Neural progenitor cell (in vitro differentiated cells): Measurements from ENCODE around the gene ACOXL. TPM values are rescaled to one million over a fixed set of nuclear protein-coding genes. Genes with fewer than 3 reads are reported as not detected.
"Not testable (repeated sequence)": the region's sequence is repeated elsewhere in the genome, so short reads cannot be mapped to it uniquely, and the experiment has no call there.

ENCODE experiments used
- DNase-seq: peaks from one replicate; pipeline ENCODE4 v3.0.0-alpha.2; 2016; ENCODE audit warnings: low spot score
- H2AFZ ChIP-seq: fragments of 200-600 bp; sonication (generic); replicated peaks from 2 replicates; pipeline ENCODE4 v1.6.1; 2016; ENCODE audit warnings: antibody characterized with exemption
- H3F3A ChIP-seq: fragments of 200-600 bp; sonication (generic); 2 replicates; pipeline ENCODE4 v1.6.1; 2016; ENCODE audit warnings: antibody characterized with exemption, low read depth
- H3K27ac ChIP-seq: fragments of 200-600 bp; sonication (generic); 2 replicates; pipeline ENCODE4 v1.5.1; 2016; ENCODE audit warnings: mild to moderate bottlenecking
- H3K27me3 ChIP-seq: fragments of 200-600 bp; sonication (generic); 2 replicates; pipeline ENCODE4 v1.6.1; 2016; ENCODE audit warnings: mild to moderate bottlenecking, moderate library complexity
- H3K36me3 ChIP-seq: fragments of 200-600 bp; sonication (generic); 2 replicates; pipeline ENCODE4 v1.5.1; 2016
- H3K4me1 ChIP-seq: fragments of 200-600 bp; sonication (generic); 2 replicates; pipeline ENCODE4 v1.6.1; 2016; ENCODE audit warnings: mixed run types
- H3K4me2 ChIP-seq: fragments of 200-600 bp; sonication (generic); 2 replicates; pipeline ENCODE4 v1.6.1; 2016
- H3K4me3 ChIP-seq: fragments of 200-600 bp; sonication (generic); 2 replicates; pipeline ENCODE4 v1.5.1; 2016
- H3K79me2 ChIP-seq: fragments of 200-600 bp; sonication (generic); 2 replicates; pipeline ENCODE4 v1.6.1; 2016; ENCODE audit warnings: low read depth
- H3K9ac ChIP-seq: fragments of 200-600 bp; sonication (generic); 2 replicates; pipeline ENCODE4 v1.6.1; 2016
- H3K9me3 ChIP-seq: fragments of 200-600 bp; sonication (generic); 2 replicates; pipeline ENCODE4 v1.5.1; 2016; ENCODE audit warnings: low read depth
- H4K20me1 ChIP-seq: fragments of 200-600 bp; sonication (generic); 2 replicates; pipeline ENCODE4 v1.6.1; 2016; ENCODE audit warnings: low read depth
- H3K27ac Mint-ChIP-seq: 3 replicates; pipeline ENCODE4 v1.8.0; 2021; ENCODE audit warnings: mixed read lengths
- H3K27me3 Mint-ChIP-seq: 2 replicates; pipeline ENCODE4 v1.8.0; 2022; ENCODE audit warnings: low read depth, mild to moderate bottlenecking, inconsistent platforms, moderate library complexity, mixed read lengths; ENCODE audit not compliant: insufficient read depth
- H3K36me3 Mint-ChIP-seq: 3 replicates; pipeline ENCODE4 v1.8.0; 2021; ENCODE audit warnings: mixed read lengths
- H3K4me1 Mint-ChIP-seq: 3 replicates; pipeline ENCODE4 v1.8.0; 2021; ENCODE audit warnings: mixed read lengths
- H3K4me3 Mint-ChIP-seq: 3 replicates; pipeline ENCODE4 v1.8.0; 2021; ENCODE audit warnings: mild to moderate bottlenecking, moderate library complexity, mixed read lengths
- H3K9me3 Mint-ChIP-seq: 3 replicates; pipeline ENCODE4 v1.8.0; 2020; ENCODE audit warnings: mixed read lengths
- CTCF ChIP-seq: fragments of 200-600 bp; sonication (generic); IDR thresholded peaks from 2 replicates; pipeline ENCODE4 v1.5.1; 2017; ENCODE audit warnings: antibody characterized with exemption, mild to moderate bottlenecking
- EZH2 ChIP-seq: fragments of 200-600 bp; sonication (generic); IDR thresholded peaks from 2 replicates; pipeline ENCODE4 v1.6.1; 2017; ENCODE audit warnings: antibody characterized with exemption, mild to moderate bottlenecking, moderate library complexity
- EZH2phosphoT487 ChIP-seq: fragments of 200-600 bp; sonication (generic); IDR thresholded peaks from 2 replicates; pipeline ENCODE4 v1.6.1; 2017; ENCODE audit warnings: antibody characterized with exemption
- total RNA-seq: library from RNA; depleted of rRNA; stranded (reverse); fragments of >200 nt; gene quantifications from 2 replicates; pipeline ENCODE4 v1.2.3, GENCODE V29; 2015; ENCODE audit warnings: low replicate concordance

The ACOXL gene
- total RNA-seq, 1 donor from 2014 or later: 2.9 TPM

- no peaks in the 10 kb centered on the region for H3F3A ChIP-seq
- no peak for TF ChIP-seq CTCF
- TF ChIP-seq EZH2phosphoT487: no peak
- TF ChIP-seq EZH2: no peak
- no peak for DNase-seq
- no peaks in the 10 kb centered on the region for H3K79me2 ChIP-seq
- peaks cover 13% of the 10 kb centered on the region for H3K4me1 ChIP-seq
- no peak overlapping the region for H3K27ac ChIP-seq
- H2AFZ ChIP-seq: no peak overlapping the region
- no peaks in the 10 kb centered on the region for H3K27me3 ChIP-seq
- peaks cover 3% of the 10 kb centered on the region for H3K27me3 Mint-ChIP-seq
- no peaks in the 10 kb centered on the region for H3K36me3 Mint-ChIP-seq
- H3K27ac Mint-ChIP-seq: no peak overlapping the region
- H3K9me3 ChIP-seq: no peaks in the 10 kb centered on the region
- no peak overlapping the region for H3K4me2 ChIP-seq
- H3K4me3 Mint-ChIP-seq: no peak overlapping the region
- no peaks in the 10 kb centered on the region for H3K36me3 ChIP-seq
- no peaks in the 10 kb centered on the region for H4K20me1 ChIP-seq
- H3K9me3 Mint-ChIP-seq: peaks cover 2% of the 10 kb centered on the region
- H3K4me3 ChIP-seq: no peak overlapping the region
- H3K9ac ChIP-seq: no peak overlapping the region
- peaks cover 9% of the 10 kb centered on the region for H3K4me1 Mint-ChIP-seq
These were observed 228.6 kb downstream of the ACOXL start for GRCh38 chr2:110960954-110961353.

GRCh38 chr2:110961643-110962042 lies 229.3 kb downstream of the ACOXL start:
- peaks cover 13% of the 10 kb centered on the region for H3K4me1 ChIP-seq
- H3K27ac Mint-ChIP-seq, H3K4me3 Mint-ChIP-seq, H3K27ac ChIP-seq, DNase-seq, H3K27me3 Mint-ChIP-seq, H3K4me1 Mint-ChIP-seq, H3K9ac ChIP-seq, H3K36me3 Mint-ChIP-seq, H4K20me1 ChIP-seq, H2AFZ ChIP-seq, H3K9me3 Mint-ChIP-seq, H3K27me3 ChIP-seq, H3K36me3 ChIP-seq, H3K9me3 ChIP-seq, H3K4me2 ChIP-seq, H3K4me3 ChIP-seq, H3F3A ChIP-seq, H3K79me2 ChIP-seq: not testable (repeated sequence)

- Mint-ChIP-seq H3K9me3 (peaks cover 7% of the 10 kb centered on the region), H3K4me1 (peaks cover 12% of the 10 kb centered on the region), H3K27ac (no peak overlapping the region), H3K36me3 (no peaks in the 10 kb centered on the region), H3K27me3 (peaks cover 5% of the 10 kb centered on the region), H3K4me3 (no peak overlapping the region)
- Histone ChIP-seq H2AFZ (no peak overlapping the region), H3F3A (no peaks in the 10 kb centered on the region), H3K27ac (no peak overlapping the region), H4K20me1 (no peaks in the 10 kb centered on the region), H3K27me3 (no peaks in the 10 kb centered on the region), H3K4me1 (peaks cover 7% of the 10 kb centered on the region), H3K4me3 (no peak overlapping the region), H3K36me3 (no peaks in the 10 kb centered on the region), H3K79me2 (no peaks in the 10 kb centered on the region), H3K9ac (no peak overlapping the region), H3K4me2 (no peak overlapping the region), H3K9me3 (no peaks in the 10 kb centered on the region)
- TF ChIP-seq EZH2phosphoT487: no peak
- TF ChIP-seq CTCF: no peak
- no peak for TF ChIP-seq EZH2
- DNase-seq: no peak
These were observed 237.3 kb downstream of the ACOXL start for GRCh38 chr2:110969696-110970095.

- no peak for DNase-seq
- Histone ChIP-seq H3K9ac (no peak overlapping the region), H3K79me2 (no peaks in the 10 kb centered on the region), H3K9me3 (no peaks in the 10 kb centered on the region), H3K4me2 (no peak overlapping the region), H4K20me1 (no peaks in the 10 kb centered on the region), H3K4me3 (no peak overlapping the region), H3K27me3 (no peaks in the 10 kb centered on the region), H2AFZ (no peak overlapping the region), H3K4me1 (peaks cover 9% of the 10 kb centered on the region), H3K36me3 (no peaks in the 10 kb centered on the region), H3F3A (no peaks in the 10 kb centered on the region), H3K27ac (no peak overlapping the region)
- H3K4me1 Mint-ChIP-seq: peaks cover 15% of the 10 kb centered on the region
- no peak overlapping the region for H3K27ac Mint-ChIP-seq
- H3K27me3 Mint-ChIP-seq: peaks cover 5% of the 10 kb centered on the region
- H3K4me3 Mint-ChIP-seq: no peak overlapping the region
- TF ChIP-seq CTCF (no peak), EZH2 (no peak), EZH2phosphoT487 (no peak)
- no peaks in the 10 kb centered on the region for H3K36me3 Mint-ChIP-seq
- H3K9me3 Mint-ChIP-seq: peaks cover 7% of the 10 kb centered on the region
These were observed 237.8 kb downstream of the ACOXL start for GRCh38 chr2:110970201-110970600.
